ENCODE data around the gene EHBP1.

Gene EHBP1

DNA sequence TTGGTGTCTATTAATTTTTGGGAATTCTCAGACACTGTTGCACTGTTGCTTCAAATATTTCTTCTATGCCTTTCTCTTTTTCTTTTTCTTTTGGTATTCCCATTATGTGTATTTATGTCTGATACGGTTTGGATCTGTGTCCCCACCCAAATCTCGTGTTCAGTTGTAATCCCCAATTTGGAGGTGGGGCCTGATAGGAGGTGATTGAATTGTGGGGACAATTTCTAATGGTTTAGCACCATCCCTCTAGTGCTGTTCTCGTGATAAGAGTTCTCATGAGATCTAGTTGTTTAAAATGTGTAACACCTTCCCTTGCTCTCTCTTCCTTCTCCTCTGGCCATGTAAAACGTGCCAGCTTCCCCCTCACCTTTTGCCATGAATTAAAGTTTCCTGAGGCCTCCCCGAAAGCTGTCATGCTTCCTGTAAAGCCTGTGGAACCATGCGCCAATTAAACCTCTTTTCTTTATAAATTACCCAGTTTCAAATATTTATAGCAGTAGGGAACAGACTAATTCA, 26.8 kb downstream of the EHBP1 start:
- TF ChIP-seq, protein P1, sequence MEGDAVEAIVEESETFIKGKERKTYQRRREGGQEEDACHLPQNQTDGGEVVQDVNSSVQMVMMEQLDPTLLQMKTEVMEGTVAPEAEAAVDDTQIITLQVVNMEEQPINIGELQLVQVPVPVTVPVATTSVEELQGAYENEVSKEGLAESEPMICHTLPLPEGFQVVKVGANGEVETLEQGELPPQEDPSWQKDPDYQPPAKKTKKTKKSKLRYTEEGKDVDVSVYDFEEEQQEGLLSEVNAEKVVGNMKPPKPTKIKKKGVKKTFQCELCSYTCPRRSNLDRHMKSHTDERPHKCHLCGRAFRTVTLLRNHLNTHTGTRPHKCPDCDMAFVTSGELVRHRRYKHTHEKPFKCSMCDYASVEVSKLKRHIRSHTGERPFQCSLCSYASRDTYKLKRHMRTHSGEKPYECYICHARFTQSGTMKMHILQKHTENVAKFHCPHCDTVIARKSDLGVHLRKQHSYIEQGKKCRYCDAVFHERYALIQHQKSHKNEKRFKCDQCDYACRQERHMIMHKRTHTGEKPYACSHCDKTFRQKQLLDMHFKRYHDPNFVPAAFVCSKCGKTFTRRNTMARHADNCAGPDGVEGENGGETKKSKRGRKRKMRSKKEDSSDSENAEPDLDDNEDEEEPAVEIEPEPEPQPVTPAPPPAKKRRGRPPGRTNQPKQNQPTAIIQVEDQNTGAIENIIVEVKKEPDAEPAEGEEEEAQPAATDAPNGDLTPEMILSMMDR (IDR thresholded peaks at IDR 0.05): no peak
- H3K4me3 Mint-ChIP-seq: no peak overlapping the region
- no peak for DNase-seq
- peaks cover 38% of the 10 kb centered on the region for H3K36me3 Mint-ChIP-seq (ENCODE audit: low read depth)
- H3K27ac Mint-ChIP-seq: no peak overlapping the region
- no peaks in the 10 kb centered on the region for H3K27me3 Mint-ChIP-seq (ENCODE audit: low read depth, poor library complexity)
- peaks cover 29% of the 10 kb centered on the region for H3K4me1 Mint-ChIP-seq
- peaks cover 38% of the 10 kb centered on the region for H3K9me3 Mint-ChIP-seq

DNA sequence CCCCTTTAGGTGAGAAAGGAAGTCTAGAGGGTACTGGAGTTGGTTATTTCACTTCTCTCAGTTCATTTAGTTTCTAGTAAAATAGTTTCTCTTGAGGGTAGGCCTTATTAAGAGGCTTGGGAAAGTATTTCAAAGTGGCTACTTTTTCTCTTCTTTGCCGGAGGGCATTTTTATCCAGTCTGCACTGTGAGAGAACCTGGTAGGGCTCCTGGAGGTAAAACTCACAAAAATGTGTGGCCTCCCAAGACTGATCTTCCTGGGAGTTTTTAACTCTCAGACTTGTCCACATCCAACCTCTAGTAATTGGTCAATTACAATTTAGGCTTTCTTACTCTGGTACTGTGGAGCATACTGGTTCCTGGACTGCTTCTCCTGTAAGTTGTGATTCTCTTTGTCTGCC, 28.0 kb downstream of the EHBP1 start:
- no peak for DNase-seq
- peak overlapping the region; percentile 97 for H3K27ac Mint-ChIP-seq

DNA sequence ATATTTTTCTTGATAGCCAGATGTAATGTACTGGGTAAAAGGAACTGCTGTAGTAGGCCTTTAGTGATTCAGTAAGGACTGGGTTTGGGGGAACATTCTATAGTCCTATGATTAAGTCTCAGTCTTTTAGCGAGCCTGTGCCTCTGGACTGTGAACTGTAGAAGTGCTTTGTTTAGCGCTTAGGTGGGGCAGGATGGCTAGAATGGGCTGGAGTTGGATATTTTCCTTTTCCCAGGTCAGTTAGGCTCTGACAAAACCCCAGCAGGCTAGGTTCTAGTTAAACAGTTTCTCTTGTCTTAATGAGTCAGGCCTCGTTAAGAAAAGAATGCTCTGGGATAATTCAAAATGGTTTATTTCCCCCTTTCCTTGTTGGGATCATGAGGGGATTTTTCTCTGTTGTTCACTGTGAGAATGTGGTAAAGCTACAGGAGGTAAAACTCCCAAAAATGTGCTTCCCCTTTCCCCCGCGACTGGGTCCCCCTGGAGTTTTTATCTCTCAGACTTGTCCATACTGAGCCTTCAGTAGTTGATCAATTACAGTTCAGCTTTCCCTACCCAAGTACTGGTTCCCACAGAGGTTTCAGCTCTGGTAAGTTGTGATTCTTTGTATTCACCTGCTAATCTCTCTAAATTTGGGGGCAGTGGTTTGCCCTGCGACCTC, 31.5 kb downstream of the EHBP1 start:
- Mint-ChIP-seq H3K9me3 (peaks cover 13% of the 10 kb centered on the region), H3K27ac (peak overlapping the region; percentile 70), H3K27me3 (ENCODE audit: low read depth, poor library complexity) (no peaks in the 10 kb centered on the region), H3K4me1 (peaks cover 37% of the 10 kb centered on the region), H3K4me3 (no peak overlapping the region), H3K36me3 (ENCODE audit: low read depth) (peaks cover 14% of the 10 kb centered on the region)
- TF ChIP-seq, protein P1 (IDR thresholded peaks at IDR 0.05): no peak
- DNase-seq: no peak

More for the DNA sequence above, 28.0 kb downstream of the EHBP1 start:
- Mint-ChIP-seq H3K36me3 (ENCODE audit: low read depth) (peaks cover 38% of the 10 kb centered on the region), H3K9me3 (peaks cover 38% of the 10 kb centered on the region), H3K4me1 (peaks cover 37% of the 10 kb centered on the region), H3K4me3 (peak overlapping the region; percentile 26), H3K27me3 (ENCODE audit: low read depth, poor library complexity) (no peaks in the 10 kb centered on the region)
- TF ChIP-seq, protein P1 (IDR thresholded peaks at IDR 0.05): no peak

DNA sequence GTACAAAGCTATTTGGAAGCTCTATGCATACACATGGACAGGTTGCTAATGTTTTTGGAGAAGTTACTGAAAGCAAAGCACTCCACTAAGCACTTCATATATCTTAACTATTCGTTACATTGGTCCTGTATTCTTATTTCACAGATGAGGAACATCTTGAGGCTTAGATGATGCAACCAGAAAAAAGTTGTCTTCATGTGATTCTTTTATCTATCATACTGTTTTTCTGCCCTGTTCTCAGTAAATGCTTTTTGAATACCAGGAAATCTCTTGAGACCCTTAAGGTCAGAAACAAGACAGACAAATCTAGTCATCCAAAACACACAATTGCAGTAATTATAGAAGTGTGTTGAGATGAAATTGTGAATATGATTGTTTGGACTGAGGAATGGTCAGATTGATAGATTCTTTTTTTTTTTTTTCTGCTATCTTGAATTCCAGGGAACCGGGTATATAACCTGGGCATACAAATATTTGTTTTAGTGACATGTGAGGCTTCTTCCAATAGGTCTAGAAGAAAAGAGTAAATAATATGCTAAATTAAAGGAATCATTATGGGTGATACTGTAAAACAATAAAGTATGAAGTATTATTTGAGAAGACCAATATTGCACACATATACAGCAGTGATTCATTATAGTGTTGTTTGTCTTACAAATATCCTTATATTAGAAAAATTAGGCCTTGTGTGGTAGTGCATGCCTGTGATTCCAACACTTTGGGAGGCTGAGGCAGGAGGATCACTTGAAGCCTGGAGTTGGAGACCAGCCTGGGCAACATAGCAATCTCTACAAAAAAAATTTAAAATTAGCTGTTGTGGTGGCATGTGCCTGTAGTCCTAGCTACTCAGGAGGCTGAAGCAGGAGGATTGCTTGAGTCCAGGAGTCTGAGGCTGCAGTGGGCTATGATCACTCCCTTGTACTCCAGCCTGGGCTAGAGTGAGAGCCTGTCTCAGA, 33.7 kb downstream of the EHBP1 start:
- no peaks in the 10 kb centered on the region for H3K36me3 Mint-ChIP-seq (ENCODE audit: low read depth)
- TF ChIP-seq, protein P1 (IDR thresholded peaks at IDR 0.05): no peak
- no peaks in the 10 kb centered on the region for H3K27me3 Mint-ChIP-seq (ENCODE audit: low read depth, poor library complexity)
- H3K9me3 Mint-ChIP-seq: no peaks in the 10 kb centered on the region
- no peak overlapping the region for H3K4me3 Mint-ChIP-seq
- H3K27ac Mint-ChIP-seq: no peak overlapping the region
- DNase-seq: no peak
- H3K4me1 Mint-ChIP-seq: peaks cover 22% of the 10 kb centered on the region

DNA sequence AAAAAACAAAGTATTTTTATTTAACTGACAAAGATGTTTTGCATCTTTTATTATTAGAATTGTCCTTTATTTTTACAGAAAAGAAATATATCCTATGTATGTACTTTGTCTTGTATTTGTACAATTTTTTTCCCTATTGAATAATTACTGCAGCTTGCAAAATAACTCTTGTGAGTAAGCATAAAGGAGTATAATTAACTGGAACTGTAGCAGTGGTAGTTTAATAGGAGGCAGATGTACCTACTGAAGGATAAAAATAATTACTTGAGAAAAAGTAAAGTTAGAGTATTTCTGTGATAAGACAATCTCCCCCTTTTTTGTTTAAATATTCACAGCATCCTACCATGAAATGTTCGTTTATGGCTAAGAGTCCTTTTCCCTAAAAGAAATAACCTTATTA, 34.7 kb downstream of the EHBP1 start:
- no peak overlapping the region for H3K4me3 Mint-ChIP-seq
- TF ChIP-seq, protein P1 (IDR thresholded peaks at IDR 0.05): no peak
- H3K36me3 Mint-ChIP-seq (ENCODE audit: low read depth): no peaks in the 10 kb centered on the region
- H3K27ac Mint-ChIP-seq: no peak overlapping the region
- DNase-seq: no peak
- H3K4me1 Mint-ChIP-seq: peaks cover 20% of the 10 kb centered on the region
- H3K9me3 Mint-ChIP-seq: no peaks in the 10 kb centered on the region
- H3K27me3 Mint-ChIP-seq (ENCODE audit: low read depth, poor library complexity): no peaks in the 10 kb centered on the region
